ENCODE data around the gene TRMU.

DNA sequence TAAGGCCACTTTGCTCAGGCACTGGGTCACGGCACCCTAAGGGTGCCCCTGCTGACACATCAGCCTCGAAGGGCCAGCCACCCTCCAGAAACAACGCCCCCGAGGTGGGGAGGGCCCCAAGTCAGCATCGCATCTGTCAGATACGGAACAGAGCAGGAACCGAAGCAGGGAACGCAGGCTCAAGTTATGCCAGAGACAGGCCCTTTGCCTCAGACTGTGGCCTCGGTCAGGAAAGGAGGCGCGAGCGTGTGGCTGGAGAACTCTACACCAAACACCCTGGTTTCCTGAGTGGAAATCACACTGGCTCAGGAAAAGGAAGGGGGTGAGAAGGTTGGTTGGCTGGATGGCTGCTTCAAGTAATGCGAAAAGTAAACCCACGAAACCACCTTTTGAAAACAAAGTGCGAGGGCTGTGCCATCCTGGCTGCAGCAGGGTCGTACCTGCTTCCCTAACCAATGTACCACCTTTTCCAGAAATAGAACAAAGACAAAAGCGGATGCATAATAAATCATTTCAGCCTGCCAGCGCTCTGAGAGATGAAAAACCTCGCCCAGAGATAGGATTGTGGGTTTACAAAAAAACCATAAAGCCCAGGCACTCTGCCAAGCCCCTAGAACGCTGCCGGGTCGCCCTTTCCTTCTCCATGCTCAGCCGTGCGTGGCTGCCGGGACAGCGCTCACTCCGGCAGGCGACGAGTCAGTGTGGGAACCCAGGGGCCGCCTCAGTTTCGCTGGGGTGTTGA, 38.6 kb downstream of the TRMU start:
- TF ChIP-seq CTCF (IDR thresholded peaks at IDR 0.05) (no peak), EZH2 (IDR thresholded peaks at IDR 0.05) (no peak)

Data from neural progenitor cell (in vitro differentiated cells).